ENCODE measurements around the gene GPR17. TPM values are rescaled to one million over a fixed set of nuclear protein-coding genes. Genes with fewer than 3 reads are reported as not detected.
A peak's percentile ranks its signal among the peaks of the same experiment; 100 is the strongest.

The GPR17 gene
- polyA plus RNA-seq, 2 donors, result 0.26 to 1.6 TPM

GRCh38 chr2:127685410-127686080 lies 39.6 kb downstream of the GPR17 start:
- Histone ChIP-seq H3K4me1 (ENCODE audit: control insufficient read depth in 2 of 2, insufficient read depth in 2 of 2, low read length in 1 of 2) (no peaks in the 10 kb centered on the region), H3K27ac (ENCODE audit: low read depth in 2 of 2, low read length in 1 of 2) (no peak overlapping the region), H3K9me3 (ENCODE audit: control insufficient read depth in 2 of 2, insufficient read depth in 1 of 2, low read depth in 1 of 2, low read length in 1 of 2) (peaks cover 4 to 5% of the 10 kb centered on the region in 2 donors), H3K27me3 (ENCODE audit: control insufficient read depth in 1 of 2, insufficient read depth in 2 of 2, low read length in 2 of 2) (no peaks in the 10 kb centered on the region), H3K4me3 (ENCODE audit: low read depth in 1 of 2, low read length in 2 of 2) (no peak overlapping the region), H3K36me3 (ENCODE audit: control insufficient read depth in 2 of 2, insufficient read depth in 2 of 2, low read length in 1 of 2) (no peaks in the 10 kb centered on the region)
- WGBS, 2 donors, result 52 to 64% methylated on average over 8 of the region's 8 CpGs

DNA sequence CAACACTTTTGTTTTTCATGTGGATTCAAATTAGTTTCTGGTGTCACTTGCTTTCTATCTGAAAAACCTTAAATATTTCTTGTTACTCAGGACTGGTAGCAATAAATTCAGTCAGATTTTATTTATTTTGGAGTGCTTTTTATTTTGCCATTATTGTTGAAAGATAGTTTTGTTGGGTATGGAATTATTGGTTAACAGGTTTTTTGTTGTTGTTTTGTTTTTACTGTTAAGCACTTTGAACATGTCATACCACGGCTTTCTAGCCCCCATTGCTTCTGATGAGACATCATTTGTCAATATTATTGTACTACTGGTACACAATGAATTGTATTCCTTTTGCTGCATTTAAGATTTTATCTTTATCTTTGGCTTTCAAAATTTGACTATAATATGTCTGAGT lies 42.5 kb downstream of the GPR17 start:
- H3K4me3 ChIP-seq (ENCODE audit: low read depth in 1 of 2, low read length in 2 of 2), result no peak overlapping the region
- H3K36me3 ChIP-seq (ENCODE audit: control insufficient read depth in 2 of 2, insufficient read depth in 2 of 2, low read length in 1 of 2), result no peaks in the 10 kb centered on the region
- H3K9me3 ChIP-seq (ENCODE audit: control insufficient read depth in 2 of 2, insufficient read depth in 1 of 2, low read depth in 1 of 2, low read length in 1 of 2), result peaks cover 7 to 8% of the 10 kb centered on the region in 2 donors
- no peaks in the 10 kb centered on the region for H3K4me1 ChIP-seq (ENCODE audit: control insufficient read depth in 2 of 2, insufficient read depth in 2 of 2, low read length in 1 of 2)
- WGBS, 2 donors, result 87 to 88% methylated on average over 1 of the region's 1 CpG
- H3K27me3 ChIP-seq (ENCODE audit: control insufficient read depth in 1 of 2, insufficient read depth in 2 of 2, low read length in 2 of 2), result no peaks in the 10 kb centered on the region
- no peak overlapping the region for H3K27ac ChIP-seq (ENCODE audit: low read depth in 2 of 2, low read length in 1 of 2)

- Histone ChIP-seq H3K27ac (ENCODE audit: low read depth in 2 of 2, low read length in 1 of 2) (no peak overlapping the region), H3K27me3 (ENCODE audit: control insufficient read depth in 1 of 2, insufficient read depth in 2 of 2, low read length in 2 of 2) (no peaks in the 10 kb centered on the region), H3K4me1 (ENCODE audit: control insufficient read depth in 2 of 2, insufficient read depth in 2 of 2, low read length in 1 of 2) (peaks cover 0 to 1% of the 10 kb centered on the region in 2 donors), H3K36me3 (ENCODE audit: control insufficient read depth in 2 of 2, insufficient read depth in 2 of 2, low read length in 1 of 2) (no peaks in the 10 kb centered on the region), H3K9me3 (ENCODE audit: control insufficient read depth in 2 of 2, insufficient read depth in 1 of 2, low read depth in 1 of 2, low read length in 1 of 2) (peaks cover 7 to 8% of the 10 kb centered on the region in 2 donors), H3K4me3 (ENCODE audit: low read depth in 1 of 2, low read length in 2 of 2) (no peak overlapping the region)
- WGBS, 2 donors, result 81 to 87% methylated on average over 2 of the region's 2 CpGs
Observed at GRCh38 chr2:127690696-127691095, 44.7 kb downstream of the GPR17 start.

DNA sequence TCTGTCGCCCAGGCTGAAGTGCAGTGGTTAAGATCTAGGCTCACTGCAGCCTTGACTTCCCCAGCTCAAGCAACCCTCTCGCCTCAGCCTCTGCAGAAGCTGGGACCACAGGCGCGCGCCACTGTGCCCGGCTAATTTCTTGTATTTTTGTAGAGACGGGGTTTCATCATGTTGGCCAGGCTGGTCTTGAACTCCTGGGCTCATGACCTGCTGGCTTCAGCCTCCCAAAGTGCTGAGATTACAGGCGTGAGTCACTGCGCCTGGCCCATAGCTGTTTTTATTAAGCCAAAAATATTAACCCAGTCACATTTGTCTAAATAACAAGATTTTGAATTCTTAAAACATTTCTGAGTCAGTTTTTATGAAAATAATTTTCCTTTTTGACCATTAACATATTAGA lies 49.0 kb downstream of the GPR17 start:
- Histone ChIP-seq H3K36me3 (ENCODE audit: control insufficient read depth in 2 of 2, insufficient read depth in 2 of 2, low read length in 1 of 2) (no peaks in the 10 kb centered on the region), H3K9me3 (ENCODE audit: control insufficient read depth in 2 of 2, insufficient read depth in 1 of 2, low read depth in 1 of 2, low read length in 1 of 2) (peaks cover 7 to 8% of the 10 kb centered on the region in 2 donors), H3K4me3 (ENCODE audit: low read depth in 1 of 2, low read length in 2 of 2) (no peak overlapping the region), H3K27me3 (ENCODE audit: control insufficient read depth in 1 of 2, insufficient read depth in 2 of 2, low read length in 2 of 2) (no peaks in the 10 kb centered on the region), H3K4me1 (ENCODE audit: control insufficient read depth in 2 of 2, insufficient read depth in 2 of 2, low read length in 1 of 2) (peaks cover 2 to 4% of the 10 kb centered on the region in 2 donors), H3K27ac (ENCODE audit: low read depth in 2 of 2, low read length in 1 of 2) (no peak overlapping the region)
- 83 to 84% methylated on average over 9 of the region's 9 CpGs for WGBS, 2 donors

GRCh38 chr2:127695491-127696472 lies 49.8 kb downstream of the GPR17 start:
- H3K36me3 ChIP-seq (ENCODE audit: control insufficient read depth in 2 of 2, insufficient read depth in 2 of 2, low read length in 1 of 2), result no peaks in the 10 kb centered on the region
- H3K27ac ChIP-seq (ENCODE audit: low read depth in 2 of 2, low read length in 1 of 2), result peak overlapping the region in 1 of 2 donors; percentile 34
- peaks cover under 1% of the 10 kb centered on the region in 2 donors for H3K9me3 ChIP-seq (ENCODE audit: control insufficient read depth in 2 of 2, insufficient read depth in 1 of 2, low read depth in 1 of 2, low read length in 1 of 2)
- no peaks in the 10 kb centered on the region for H3K27me3 ChIP-seq (ENCODE audit: control insufficient read depth in 1 of 2, insufficient read depth in 2 of 2, low read length in 2 of 2)
- 34 to 43% methylated on average over 52 of the region's 52 CpGs for WGBS, 2 donors
- H3K4me3 ChIP-seq (ENCODE audit: low read depth in 1 of 2, low read length in 2 of 2), result peak overlapping the region; percentile 9 to 12
- peaks cover 2 to 9% of the 10 kb centered on the region in 2 donors for H3K4me1 ChIP-seq (ENCODE audit: control insufficient read depth in 2 of 2, insufficient read depth in 2 of 2, low read length in 1 of 2)

- no peak overlapping the region for H3K27ac ChIP-seq (ENCODE audit: low read depth in 2 of 2, low read length in 1 of 2)
- no peak overlapping the region for H3K4me3 ChIP-seq (ENCODE audit: low read depth in 1 of 2, low read length in 2 of 2)
- H3K4me1 ChIP-seq (ENCODE audit: control insufficient read depth in 2 of 2, insufficient read depth in 2 of 2, low read length in 1 of 2), result peaks cover 2 to 9% of the 10 kb centered on the region in 2 donors
- H3K36me3 ChIP-seq (ENCODE audit: control insufficient read depth in 2 of 2, insufficient read depth in 2 of 2, low read length in 1 of 2), result no peaks in the 10 kb centered on the region
- H3K27me3 ChIP-seq (ENCODE audit: control insufficient read depth in 1 of 2, insufficient read depth in 2 of 2, low read length in 2 of 2), result no peaks in the 10 kb centered on the region
- WGBS, 2 donors, result 92 to 95% methylated on average over 21 of the region's 21 CpGs
- H3K9me3 ChIP-seq (ENCODE audit: control insufficient read depth in 2 of 2, insufficient read depth in 1 of 2, low read depth in 1 of 2, low read length in 1 of 2), result no peaks in the 10 kb centered on the region
Observed at GRCh38 chr2:127697482-127698180, 51.7 kb downstream of the GPR17 start.

DNA sequence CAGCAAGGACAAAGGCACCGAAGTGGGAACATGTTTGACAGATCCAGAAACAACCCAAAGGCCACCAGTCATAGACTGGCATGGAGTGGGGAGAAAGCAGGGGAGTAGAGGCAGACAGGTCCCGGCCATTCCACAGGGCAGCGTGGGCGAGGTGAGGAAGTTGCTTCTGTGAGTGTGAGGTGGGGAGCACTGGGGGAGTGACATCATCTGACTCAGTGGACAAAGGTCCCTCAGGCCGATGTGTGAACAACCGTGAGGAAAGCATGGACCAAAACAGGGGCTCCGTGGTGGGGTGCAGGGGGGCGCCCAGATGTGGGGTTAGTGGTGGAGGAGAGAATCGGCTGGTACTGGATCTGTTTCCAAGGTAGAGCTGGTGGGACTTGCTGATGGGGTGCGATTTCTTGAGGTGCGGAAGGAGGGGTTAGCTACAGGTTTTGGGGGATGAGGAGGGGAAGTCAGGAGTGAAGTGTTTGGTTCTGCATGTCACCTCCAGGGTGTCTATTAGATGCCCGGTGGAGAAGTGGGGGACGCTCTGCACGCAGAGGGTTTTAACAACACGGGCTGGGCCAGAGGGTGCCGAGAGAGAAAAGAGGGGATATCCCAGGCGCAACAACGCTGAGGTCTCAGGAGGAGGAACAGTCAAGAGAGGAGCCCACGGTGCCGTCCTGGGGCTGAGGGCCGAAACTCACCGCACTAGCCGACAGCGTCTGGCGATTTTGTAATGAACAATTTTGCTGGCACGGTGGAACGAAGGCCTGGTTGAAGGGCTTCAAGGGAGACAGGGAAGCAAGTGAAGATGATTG lies 52.8 kb downstream of the GPR17 start:
- Histone ChIP-seq H3K27me3 (ENCODE audit: control insufficient read depth in 1 of 2, insufficient read depth in 2 of 2, low read length in 2 of 2) (no peaks in the 10 kb centered on the region), H3K27ac (ENCODE audit: low read depth in 2 of 2, low read length in 1 of 2) (no peak overlapping the region), H3K4me1 (ENCODE audit: control insufficient read depth in 2 of 2, insufficient read depth in 2 of 2, low read length in 1 of 2) (peaks cover 6 to 12% of the 10 kb centered on the region in 2 donors), H3K9me3 (ENCODE audit: control insufficient read depth in 2 of 2, insufficient read depth in 1 of 2, low read depth in 1 of 2, low read length in 1 of 2) (no peaks in the 10 kb centered on the region), H3K36me3 (ENCODE audit: control insufficient read depth in 2 of 2, insufficient read depth in 2 of 2, low read length in 1 of 2) (no peaks in the 10 kb centered on the region), H3K4me3 (ENCODE audit: low read depth in 1 of 2, low read length in 2 of 2) (no peak overlapping the region)
- 95 to 96% methylated on average over 27 of the region's 27 CpGs for WGBS, 2 donors

GRCh38 chr2:127700527-127701192 lies 54.7 kb downstream of the GPR17 start:
- Histone ChIP-seq H3K27ac (ENCODE audit: low read depth in 2 of 2, low read length in 1 of 2) (peak overlapping the region; percentile 98 to 100), H3K27me3 (ENCODE audit: control insufficient read depth in 1 of 2, insufficient read depth in 2 of 2, low read length in 2 of 2) (no peaks in the 10 kb centered on the region), H3K4me3 (ENCODE audit: low read depth in 1 of 2, low read length in 2 of 2) (peak overlapping the region; percentile 81 to 93), H3K4me1 (ENCODE audit: control insufficient read depth in 2 of 2, insufficient read depth in 2 of 2, low read length in 1 of 2) (peaks cover 6 to 11% of the 10 kb centered on the region in 2 donors), H3K9me3 (ENCODE audit: control insufficient read depth in 2 of 2, insufficient read depth in 1 of 2, low read depth in 1 of 2, low read length in 1 of 2) (no peaks in the 10 kb centered on the region), H3K36me3 (ENCODE audit: control insufficient read depth in 2 of 2, insufficient read depth in 2 of 2, low read length in 1 of 2) (no peaks in the 10 kb centered on the region)
- WGBS, 2 donors, result 43 to 47% methylated on average over 17 of the region's 17 CpGs

All from esophagus (tissue), 2 donors.